Limb (tissue), 2 donors: ENCODE measurements around the gene PAPSS2.
"Not testable (repeated sequence)": the region's sequence is repeated elsewhere in the genome, so short reads cannot be mapped to it uniquely, and the experiment has no call there.

Source experiments
- DNase-seq, 2 donors: peaks; one replicate each; pipeline ENCODE4 v3.0.0-alpha.2; 2016; ENCODE audit errors: extremely low spot score in 2 of 2

The PAPSS2 gene

DNA sequence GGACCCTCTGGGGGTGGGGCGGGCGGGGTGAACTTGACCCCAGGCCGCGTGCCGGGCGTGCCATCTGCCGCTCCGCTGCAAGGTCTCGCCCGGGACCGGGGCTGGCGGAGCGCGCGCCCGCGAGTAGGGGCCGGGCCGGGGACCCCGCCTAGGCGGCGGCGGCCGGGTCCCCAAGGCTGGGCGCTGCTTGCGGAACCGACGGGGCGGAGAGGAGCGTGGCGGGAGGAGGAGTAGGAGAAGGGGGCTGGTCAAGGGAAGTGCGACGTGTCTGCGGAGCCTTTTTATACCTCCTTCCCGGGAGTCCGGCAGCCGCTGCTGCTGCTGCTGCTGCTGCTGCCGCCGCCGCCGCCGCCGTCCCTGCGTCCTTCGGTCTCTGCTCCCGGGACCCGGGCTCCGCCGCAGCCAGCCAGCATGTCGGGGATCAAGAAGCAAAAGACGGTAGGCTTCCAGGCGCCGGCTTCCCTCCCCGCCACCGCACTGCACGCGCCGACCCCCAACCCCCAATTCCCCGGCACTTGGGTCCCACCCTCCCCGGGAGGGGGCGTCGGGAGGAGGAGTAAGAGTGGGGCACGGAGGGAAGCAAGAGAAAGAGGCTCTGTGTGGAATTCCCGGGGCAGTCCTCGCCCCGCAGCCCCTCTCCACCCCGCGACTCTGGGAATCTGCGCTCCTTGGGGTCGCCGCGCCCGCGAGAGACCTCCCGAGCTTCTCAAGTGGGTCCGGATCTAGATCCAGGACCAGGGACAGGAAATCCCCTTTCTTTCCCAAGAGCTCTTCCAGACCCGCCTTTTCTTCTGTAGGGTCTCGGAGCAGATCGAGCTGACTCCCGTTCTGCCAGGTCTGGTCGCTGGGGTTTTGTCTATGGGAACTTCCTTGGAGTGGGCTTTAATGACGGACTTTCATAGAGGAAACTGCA lies at the start of gene PAPSS2:
PAPSS2 (plus strand) TSS at position 308 of the 913 bp plus-strand sequence; CDS start at position 412, 104 bp downstream.
- DNase-seq, result peak; percentile 49 to 81

DNA sequence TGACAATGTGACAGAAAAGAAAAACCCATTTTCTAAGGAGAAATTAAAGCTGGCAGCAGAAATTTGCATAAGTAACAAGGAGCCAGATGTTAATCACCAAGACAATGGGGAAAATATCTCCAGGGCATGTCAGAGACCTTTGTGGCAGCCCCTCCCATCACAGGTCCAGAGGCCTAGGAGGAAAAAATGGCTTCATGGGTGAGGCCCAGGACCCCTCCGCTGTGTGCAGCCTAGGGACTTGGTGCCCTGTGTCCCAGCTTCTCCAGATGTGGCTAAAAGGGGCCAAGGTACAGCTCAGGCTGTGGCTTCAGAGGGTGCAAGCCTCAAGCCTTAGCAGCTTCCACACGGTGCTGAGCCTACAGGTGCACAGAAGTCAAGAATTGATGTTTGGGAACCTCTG lies 48.3 kb upstream of the PAPSS2 start:
- not testable (repeated sequence) for DNase-seq

DNA sequence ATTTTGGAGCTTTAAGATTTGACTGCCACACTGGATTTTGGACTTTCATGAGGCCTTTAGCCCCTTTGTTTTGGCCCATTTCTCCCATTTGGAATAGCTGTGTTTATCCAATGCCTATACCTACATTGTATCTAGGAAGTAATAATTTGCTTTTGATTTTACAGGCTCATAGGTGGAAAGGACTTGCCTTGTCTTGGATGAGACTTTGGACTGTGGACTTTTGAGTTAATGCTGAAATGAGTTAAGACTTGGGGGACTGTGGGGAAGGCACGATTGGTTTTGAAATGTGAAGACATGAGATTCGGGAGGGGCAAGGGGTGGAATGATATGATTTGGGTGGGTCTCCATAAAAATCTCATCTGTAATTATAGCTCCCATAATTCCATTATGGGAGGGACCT lies 47.6 kb upstream of the PAPSS2 start:
- DNase-seq, result no peak

DNA sequence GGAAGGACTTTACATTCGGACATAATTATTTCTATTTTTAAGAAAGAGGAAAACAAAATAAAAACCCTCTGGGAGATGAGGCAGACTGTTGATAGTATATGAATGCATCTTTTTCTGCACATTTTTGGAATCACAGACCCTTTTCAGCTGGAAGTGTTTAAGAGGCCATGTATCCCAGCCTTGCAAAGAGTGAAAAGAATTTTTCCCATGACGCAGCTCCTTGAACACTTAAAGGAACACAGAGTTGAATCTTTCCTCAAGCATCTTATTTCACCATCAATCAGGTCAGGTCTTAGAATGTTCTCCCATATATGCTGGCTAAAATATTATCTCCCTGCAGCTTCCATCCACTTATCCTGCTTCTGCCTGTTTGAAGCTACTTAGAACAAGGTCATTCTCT lies 45.9 kb upstream of the PAPSS2 start:
- DNase-seq, result no peak

DNA sequence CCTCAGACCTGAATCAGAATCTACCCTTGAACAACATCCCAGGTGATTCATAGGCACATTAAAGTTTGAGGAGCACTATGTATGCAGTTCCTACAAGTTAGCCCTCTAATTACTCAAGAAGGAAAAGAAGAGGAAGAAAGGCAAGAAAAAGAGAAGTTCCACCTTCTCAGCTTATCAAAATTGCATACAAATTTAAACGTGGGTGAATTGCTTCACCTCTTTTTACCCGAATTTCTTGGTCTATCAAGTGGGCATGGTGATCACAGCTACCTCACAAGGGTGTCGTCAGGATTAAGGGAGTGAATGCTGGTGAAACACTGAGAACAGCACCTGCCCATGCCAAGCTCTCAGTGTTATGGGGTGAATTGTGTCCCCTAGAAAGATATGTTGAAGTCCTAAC lies 43.8 kb upstream of the PAPSS2 start:
- no peak for DNase-seq

DNA sequence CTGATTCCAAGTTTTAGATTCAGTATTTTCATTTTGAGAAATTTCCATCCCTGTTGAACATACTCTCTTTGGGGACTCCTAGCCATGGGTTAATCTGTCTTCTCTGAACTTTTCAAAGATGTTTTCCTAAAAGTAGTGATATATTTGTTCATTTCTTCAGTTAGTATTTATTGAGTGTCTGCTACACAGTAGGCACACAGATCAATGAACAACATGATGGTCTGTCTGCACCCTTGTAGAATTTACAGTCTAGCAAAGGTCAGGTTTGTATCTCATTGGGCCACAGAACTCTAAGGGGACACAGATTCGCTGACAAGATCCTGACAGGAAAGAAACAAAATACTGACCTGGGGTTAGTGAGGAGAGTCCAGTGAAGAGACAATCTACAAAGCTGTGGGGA lies 42.2 kb upstream of the PAPSS2 start:
- DNase-seq, result no peak

DNA sequence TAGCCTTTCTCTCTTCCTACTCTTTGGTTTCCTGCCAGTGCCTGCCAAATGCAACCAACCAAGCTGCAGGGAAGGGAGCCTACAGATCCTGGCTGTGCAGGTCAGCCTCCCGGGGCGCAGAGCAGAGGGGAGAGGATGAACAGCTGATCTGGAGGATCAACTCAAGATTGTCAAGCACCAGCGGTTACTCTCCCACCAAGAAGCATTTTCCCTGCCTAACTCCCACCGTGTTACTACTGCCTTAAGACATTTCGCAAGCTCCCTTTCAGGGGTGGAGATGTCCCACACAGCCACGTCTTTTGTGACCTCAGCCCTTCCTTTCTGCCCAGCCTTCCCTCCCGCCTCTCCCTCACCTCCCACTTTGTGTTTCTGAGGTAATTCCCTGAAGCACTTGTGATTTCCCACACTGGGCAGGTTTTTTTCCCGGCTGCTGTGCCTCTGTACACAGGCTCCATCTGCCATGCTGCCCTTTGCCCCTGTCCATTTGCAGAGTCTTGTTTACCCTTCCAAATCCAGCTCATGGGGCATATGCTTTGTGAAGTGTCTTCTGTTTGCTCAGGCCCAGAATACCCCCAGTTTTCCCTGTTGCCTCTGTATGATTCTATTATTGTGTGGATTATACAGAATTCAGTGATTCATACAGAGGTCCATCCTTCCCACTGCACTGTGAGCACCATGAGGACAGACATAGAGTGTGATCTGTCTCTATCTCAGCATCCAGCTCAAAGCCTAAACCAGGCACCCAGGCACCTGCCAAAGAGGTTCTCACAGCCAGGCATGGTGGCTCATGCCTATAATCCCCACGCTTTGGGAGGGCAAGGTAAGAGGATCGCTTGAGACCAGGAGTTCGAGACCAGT lies 40.9 kb upstream of the PAPSS2 start:
- DNase-seq, result no peak

DNA sequence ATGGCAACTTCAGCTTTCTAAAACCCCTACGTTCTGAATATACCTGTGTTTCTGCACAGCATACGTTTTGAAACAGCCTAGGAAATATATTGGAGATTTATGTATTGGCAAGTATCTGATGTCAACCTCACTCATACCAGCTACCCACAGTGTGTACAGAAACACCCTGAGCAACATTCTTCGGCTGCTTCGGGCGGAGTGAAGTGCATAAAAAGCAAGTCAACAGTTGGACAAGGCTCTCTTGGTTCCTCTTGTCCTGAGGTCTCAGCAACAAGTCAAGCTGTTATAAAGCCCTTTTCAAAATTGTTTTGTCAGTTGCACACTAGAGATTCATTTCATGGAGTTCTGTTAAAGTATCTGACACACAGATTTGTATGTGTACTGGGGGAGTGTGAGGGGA lies 40.0 kb upstream of the PAPSS2 start:
- no peak for DNase-seq

DNA sequence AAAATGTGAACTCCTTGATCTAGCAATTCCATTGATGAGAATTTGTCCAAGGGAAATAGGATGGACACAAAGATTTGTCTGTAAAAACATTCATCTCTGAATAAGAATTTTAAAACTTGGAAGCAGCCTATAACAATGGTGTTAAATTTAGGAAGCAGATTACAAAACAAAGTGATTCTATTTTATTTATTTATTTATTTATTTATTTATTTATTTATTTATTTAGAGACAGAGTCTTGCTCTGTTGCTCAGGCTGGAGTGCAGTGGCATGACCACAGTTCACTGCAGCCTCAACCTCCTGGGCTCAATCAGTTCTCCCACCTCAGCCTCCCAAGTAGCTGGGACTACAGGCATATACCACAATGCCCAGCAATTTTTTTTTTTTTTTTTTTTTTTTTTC lies 38.2 kb upstream of the PAPSS2 start:
- not testable (repeated sequence) for DNase-seq

DNA sequence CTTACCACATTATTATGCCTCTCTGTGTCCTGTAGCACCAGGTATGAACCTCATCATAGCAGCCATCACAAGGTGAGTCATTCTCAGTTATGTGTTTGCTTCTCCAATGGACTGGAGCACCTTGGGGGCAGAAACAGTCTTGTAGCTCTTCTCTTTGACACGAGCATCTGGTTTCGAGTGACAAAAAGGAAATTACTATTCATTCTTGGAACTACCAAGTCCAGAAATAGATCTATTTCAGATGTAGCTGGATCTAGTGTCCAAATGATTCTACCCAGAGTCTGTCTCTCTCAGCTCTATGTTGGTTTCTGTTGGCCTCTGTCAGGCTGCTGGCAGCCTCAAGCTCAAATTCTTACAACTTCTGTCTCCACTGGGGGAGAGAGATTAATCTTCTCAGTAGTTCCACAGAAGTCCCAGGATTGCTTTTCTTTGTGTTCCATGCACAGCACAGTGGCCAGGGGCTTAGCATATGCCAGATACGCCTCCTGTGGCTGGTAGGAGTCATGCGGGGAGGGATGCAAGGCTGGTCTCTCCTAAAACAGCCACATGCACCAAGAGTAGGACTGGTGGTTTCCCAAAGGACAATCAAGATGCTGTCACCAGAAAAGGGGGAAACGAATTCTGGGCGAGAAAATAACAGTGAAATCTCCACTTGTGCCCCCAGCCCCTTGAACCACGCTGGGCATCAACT lies 37.2 kb upstream of the PAPSS2 start:
- peak in 1 of 2 donors; percentile 5 for DNase-seq

DNA sequence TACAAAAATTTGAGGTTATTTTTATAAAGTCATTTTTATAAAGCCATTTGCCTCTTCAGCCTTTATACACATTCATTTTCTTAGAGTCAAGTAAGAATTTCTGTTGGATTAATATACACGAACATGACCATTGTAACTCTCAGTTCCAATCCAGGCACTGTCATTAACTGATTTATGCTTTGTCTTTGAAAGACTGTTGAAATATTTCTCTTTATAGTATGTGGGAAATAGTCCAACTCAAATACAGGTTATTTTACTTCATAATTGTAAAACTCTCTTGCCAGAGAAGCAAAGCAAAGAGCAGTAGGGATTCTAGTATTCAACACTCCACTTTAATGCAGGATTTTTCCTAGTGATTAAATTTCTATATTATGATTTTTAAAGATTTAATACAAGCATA lies 36.5 kb upstream of the PAPSS2 start:
- DNase-seq, result peak in 1 of 2 donors; percentile 21

DNA sequence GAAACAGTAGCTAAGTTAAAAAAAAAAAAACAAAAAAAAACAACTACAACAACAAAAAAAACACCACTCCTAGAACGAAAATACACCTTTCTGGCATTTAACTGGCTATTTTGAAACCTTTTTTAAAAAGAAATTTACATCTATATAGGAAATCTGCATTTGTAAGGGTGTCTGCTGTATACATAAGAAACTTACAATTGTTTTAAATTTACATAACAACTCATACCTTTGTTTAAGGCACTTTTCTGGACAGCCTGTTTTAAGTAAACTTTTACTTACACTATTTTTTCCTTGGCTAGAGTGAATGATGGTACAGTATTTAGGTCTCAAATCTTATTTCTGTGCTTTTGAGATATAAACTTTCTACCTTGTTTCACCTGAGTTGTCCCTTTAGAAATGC lies 34.0 kb upstream of the PAPSS2 start:
- DNase-seq, result no peak

DNA sequence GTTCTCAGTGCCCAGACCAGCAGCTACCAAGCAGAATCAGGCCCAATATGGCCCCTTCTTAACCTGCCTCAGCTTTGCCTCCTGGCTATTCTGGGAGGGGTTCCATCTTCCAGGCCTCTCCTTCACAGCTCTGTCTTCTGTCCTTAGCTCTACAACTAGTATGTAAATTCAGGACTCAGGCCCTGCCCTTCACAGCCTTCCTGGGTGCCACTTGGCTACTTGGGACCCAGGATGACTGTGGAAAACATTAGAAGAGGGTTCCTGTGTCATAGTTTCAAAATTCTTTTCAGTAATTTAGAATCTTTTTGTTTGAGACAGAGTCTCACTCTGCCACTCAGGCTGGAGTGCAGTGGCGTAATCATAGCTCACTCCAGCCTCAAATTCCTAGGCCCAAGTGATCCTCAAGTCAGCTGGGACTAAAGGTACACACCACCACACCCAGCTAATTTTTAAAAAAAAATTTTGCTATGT lies 33.2 kb upstream of the PAPSS2 start:
- DNase-seq, result no peak

DNA sequence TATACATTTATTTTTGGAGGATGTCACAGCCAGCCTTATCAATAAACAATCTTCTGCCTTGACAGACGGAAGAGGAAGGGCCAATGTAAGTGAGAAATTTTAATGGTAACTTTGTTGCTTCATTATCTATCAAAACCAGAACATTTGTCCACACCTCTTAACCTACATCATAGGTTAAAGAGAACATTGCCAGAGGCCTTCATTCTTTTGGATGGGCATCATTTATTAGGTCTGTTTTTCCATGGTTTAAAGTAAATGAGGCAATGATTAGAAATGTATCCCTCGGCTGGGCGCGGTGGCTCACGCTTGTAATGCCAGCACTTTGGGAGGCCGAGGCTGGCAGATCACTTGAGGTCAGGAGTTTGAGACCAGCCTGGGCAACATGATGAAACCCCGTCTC lies 29.5 kb upstream of the PAPSS2 start:
- no peak for DNase-seq

DNA sequence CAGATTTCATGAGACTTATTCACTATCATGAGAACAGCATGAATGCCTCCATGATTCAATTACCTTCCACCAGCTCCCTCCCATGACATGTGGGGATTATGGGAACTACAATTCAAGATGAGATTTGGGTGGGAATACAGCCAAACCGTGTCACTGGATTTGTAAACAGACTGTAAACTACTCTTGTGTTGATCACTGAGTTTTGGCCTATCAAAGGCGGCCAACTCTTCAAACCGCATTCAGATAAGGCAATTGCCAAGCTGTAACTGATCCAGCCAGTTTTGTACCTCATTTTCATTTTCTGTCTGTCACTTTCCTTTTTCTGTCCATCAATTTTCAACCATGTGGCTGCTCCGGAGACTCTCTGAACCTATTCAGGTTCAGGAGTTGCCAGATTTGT lies 27.2 kb upstream of the PAPSS2 start:
- DNase-seq, result no peak

DNA sequence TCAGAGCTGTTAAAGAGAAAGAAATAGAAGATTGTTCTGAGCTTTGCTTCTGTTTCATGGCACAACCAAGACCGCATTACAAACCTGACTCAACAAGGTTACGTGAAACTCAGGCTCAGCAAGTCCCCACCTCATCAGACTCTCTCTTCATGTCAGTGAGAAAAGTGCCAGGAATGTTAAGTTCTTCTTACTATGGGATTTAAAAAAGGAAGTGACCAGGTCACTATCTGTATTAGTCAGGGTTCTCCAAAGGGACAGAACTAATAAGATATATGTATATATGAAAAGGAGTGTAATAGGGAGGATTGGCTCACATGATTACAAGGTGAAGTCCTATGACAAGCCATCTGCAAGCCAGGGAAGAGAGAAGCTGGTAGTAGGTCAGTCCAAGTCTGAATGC lies 25.4 kb upstream of the PAPSS2 start:
- no peak for DNase-seq

DNA sequence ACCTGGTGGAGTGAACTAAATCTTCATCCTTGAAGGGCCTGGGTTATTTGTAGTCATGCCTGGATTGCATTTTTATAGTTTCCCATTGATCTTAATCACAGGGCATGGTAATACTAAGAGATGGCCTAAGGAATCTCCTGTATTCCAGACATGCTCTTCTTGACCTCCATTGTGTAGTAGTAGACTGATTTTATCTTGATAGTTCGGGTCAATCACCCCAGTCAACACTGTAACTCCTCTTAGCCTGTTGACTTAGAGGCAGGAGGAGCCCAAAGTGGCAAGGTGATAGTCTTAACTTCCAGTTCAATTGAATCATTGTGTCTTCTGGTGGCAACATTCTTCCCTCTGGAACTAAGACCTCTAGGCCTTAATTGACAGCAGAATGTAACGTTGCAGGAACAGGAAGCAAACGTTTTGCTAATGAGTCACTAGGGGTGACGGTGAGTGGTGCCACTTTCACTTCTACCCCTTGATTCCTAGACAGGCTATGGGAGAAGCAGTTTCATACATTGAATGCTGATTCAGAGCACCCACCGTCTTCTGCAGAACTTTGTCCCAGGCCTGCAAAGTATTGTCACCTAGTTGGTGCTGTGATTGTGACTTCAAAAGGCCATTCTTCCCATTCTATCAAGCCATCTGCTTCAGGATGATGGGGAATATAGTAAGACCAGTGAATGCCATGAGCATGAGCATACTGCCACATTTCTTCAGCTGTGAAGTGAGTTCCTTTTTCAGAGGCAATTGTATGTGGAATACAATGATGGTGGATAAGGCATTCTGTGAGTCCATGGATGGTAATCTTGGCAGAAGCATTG lies 24.0 kb upstream of the PAPSS2 start:
- no peak for DNase-seq

DNA sequence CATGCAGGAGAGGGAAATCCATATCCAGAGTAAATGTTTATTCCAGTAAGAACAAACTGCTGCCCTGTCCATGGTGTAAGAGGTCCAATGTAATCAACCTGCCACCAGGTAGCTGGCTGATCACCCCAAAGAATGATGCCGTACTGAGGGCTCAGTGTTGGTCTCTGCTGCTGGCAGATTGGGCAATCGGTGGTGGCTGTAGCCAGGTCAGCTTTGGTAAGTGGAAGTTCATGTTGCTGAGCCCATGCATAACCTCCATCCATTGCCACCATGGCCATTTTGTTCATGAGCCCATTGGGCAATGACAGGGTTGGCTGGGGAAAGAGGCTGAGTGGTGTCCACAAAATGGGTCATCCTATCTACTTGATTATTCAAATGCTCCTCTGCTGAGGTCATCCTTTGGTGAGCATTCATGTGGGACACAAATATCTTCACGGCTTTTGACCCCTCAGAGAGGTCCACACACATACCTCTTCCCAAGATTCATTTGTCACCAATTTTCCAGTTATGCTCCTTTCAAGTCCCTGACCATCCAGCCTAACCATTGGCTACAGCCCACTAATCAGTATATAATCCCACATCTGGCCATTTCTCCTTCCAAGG lies 23.3 kb upstream of the PAPSS2 start:
- no peak for DNase-seq

DNA sequence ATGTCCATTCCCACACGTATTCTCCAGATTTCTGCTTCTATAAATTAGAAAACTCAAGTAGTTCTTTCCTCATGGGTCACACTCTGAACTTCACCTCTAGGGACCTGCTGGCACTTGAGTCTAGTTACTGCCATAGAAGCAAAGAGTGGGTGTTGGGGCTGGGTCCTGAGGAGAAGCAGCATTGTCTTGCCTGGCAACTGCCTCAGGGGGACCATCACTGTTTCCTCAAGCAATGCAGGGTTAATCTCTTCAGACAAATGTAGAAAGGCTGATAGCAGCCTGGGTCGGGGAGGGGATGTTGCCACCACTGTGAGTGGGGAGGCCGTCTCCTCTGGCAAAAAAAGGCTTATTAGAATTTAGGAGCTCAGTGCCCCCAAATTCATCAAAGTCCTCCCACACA lies 20.2 kb upstream of the PAPSS2 start:
- no peak for DNase-seq

DNA sequence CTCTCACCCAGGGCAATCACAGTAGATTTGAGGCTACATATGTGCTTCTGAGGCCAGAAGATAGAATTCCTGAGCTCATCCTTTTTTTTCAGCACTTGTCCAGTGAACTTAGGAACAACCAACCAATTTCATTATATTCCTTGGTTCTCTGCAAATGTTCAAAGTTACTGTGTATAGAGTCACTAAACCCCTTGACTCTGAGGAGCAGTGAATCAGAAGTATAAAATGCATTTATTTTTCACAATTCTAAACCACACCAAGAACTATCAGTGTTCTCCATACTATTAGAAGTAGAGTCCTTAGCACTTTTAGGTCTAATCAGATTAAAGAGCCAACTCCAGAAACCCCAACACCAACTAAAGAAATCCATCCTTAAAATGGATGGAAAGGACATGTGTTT lies 19.6 kb upstream of the PAPSS2 start:
- DNase-seq, result no peak
